Effector CD4-positive, alpha-beta T cell (primary cell): ENCODE results near the gene MMD.
"Not testable (repeated sequence)": the region's sequence is repeated elsewhere in the genome, so short reads cannot be mapped to it uniquely, and the experiment has no call there.

Experiments
- DNase-seq: peaks from one replicate; pipeline ENCODE4 v3.0.0-alpha.2; 2020

The MMD gene

GRCh38 chr17:55418369-55419268 lies 3.0 kb downstream of the MMD start:
- DNase-seq, result no peak

GRCh38 chr17:55417411-55418268 lies 4.0 kb downstream of the MMD start:
- DNase-seq, result no peak

DNA sequence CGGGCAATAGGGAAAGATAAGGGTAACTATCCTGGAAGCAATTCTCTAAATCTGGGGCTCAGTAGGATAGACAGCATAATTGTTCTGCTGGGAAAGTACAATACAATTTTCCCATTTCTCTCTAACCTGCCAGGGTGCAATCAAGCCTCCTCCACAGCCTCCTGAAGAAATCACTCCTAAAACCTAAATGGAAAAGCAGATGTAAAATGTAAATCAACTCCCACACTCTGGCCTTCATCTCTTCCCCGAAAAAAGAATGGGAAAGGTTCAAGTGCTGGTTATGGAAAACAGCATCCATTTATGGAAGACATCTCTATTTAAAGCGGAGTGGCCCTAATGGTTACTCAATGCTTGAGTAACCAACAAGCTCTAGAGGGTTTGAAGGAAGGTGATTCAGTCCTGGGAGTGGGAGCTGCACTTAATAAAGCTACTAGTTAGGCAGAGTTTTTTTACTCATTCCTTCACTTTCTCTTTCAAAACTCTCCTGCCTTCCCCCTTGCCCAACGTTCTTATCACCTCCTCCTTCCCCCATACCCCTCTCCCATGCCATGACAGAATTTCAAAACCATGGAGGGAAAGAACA lies 5.1 kb downstream of the MMD start:
- no peak for DNase-seq

DNA sequence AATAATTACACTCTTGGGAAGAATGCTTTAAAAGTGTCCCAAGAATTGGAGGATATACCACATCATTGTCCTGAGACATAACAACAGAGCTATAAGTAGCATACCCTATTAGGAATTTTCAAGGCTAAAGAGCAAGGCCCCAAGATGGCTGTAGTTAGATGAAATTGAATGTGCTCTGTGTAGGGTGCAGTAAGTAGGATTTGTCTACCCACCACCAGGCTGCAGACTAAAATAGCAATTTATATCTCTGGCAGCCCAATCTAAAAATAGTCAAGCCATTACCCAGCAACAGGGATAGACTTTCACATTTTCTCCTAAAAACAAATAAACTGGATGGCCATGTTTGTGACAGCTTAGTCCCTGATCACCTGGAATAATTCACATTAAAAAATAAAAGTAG lies 5.6 kb downstream of the MMD start:
- no peak for DNase-seq

GRCh38 chr17:55414983-55415382 lies 6.7 kb downstream of the MMD start:
- no peak for DNase-seq

DNA sequence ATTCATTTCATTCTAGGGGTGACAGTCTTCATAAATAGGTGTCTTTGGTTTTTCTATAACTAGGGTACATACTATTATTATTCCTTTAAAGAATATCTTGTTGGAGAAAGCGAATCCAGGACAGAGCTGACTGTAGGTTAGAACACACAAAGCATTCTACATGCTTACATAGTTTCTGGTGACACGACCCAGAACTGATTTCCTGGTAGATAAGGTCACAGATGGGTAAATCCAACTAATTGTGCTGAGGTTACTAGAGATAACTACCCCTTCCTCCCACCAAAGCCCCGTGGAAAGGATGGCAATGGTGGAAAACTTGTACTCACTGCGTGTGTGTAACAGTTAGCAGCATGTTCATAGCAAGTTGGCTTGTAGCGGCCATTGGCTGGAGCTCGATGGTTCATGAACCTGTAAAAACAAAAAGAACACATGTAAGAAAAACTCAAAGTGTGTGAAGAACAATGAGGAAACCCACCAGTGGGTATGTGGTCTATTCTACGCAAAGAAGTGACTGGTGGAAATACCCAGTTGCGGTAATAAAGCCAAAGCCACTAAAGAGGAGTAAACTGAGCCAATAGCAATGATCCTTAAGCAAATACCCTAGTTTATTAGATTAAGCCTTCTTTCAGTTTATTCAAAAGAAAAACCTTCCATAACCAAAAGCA lies 7.7 kb downstream of the MMD start:
- no peak for DNase-seq

- DNase-seq, result no peak
Observed at GRCh38 chr17:55411463-55411855, 10.2 kb downstream of the MMD start.

DNA sequence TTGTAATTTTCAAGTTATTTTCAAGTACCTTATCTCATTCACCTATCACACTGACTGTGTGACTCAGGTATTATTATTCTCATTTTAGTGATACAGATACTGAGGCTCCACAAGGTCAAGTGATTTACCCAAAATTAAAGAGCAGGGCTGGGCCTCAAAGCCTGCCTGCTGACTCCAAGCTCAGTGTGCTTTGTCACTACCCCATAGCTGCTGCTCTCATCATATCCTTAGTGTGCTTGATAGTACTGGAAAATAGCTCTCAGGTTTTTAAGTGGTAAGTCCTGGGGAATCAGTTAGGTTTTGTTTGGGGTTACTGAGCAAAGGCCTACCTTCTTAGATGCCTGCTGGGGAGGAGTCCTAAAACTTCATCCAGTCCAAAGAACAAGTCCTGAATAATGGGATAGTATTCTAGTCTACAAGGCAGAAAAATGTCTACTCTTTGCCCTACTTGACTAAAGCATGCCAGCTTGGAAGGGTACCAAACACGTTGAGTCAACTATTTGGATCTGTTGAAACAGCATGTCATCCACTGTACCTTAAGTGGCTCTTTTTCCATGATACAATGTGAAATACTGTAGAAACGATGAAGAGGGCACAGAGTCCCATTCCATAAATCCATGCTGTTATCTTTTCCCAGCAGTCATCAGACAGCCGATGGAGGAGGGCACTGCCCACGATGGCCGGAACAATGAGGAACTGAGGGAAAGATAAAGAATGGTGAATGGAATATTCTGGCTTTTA lies 10.7 kb downstream of the MMD start:
- no peak for DNase-seq

DNA sequence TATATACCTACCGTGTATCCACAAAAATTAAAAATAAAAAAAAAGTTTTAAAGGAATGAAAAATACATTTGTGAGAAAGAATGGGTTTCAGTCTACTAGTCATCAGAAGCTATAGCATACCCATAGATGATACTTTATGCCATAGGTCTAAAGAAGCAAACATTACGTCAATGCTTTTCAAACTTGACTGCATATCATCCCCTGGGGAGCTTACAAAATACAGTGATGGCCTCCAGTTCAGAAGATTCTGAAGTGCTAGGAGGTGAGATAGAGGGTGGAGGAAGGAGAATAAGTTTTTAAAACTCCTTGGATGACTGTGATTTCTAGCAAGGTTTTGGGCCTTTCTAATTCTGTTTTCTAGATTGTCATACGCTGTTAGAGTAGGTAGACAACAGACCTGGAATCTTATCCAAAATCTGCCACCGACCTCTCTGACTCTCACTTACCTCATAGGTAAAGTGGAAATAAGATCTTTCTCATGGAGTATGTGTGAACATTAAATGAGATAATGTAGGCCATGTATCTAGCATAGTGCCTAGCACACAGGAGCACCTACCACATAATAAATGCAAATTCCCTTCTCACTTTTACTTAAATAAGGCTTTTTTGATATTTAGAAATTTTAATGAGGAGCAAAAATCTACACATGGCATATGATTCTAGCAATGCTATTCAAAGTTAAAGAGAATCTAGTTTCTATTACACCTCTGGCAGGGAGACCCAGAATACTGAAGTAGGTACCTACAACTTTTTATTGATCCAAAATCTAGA lies 12.4 kb downstream of the MMD start:
- DNase-seq, result no peak

DNA sequence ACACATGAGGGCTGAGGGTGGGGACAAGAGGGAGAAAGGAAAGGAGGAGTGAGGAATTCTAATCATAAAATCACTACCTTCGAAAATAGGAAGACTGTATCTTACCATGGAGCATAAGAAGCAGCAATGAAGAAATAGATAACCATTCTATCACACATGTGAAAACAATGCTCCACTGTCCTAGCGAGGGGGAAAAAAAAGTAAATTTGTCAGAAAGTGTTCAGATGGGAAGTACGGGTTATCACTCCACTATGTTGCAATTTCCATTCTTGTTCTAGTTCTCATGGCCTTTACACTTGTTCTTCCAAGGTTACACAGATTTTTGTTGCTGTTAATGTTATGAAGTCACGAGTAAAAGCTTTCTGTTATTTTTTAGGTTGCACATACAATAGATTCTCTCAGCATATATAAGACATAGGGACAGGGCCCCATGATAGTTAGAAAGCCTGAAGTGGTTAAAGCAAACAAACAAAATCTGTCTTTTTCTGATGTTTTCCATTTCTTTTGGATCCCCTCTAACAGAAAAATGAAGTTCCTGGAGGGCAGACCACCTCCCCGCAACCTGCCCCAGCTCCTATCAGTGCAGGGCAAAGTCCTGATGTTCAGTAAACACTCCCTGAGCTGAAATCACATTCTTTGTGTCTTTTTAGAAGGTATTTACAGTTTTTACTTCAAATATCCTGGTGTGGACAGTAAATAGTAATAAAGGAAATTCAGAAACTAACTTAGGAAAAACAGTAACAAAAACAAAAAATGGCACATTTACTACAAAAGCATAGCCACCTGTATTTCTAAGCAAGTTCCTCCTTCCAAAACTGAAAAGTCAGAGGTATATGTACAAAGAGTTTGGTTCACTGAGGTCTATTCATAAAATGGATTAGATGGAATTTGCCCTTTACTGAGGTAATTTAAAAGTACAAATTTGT lies 13.7 kb downstream of the MMD start:
- DNase-seq, result no peak

- DNase-seq, result no peak
Observed at GRCh38 chr17:55405600-55405999, 16.0 kb downstream of the MMD start.

GRCh38 chr17:55404197-55404596 lies 17.4 kb downstream of the MMD start:
- not testable (repeated sequence) for DNase-seq

GRCh38 chr17:55402374-55402773 lies 19.3 kb downstream of the MMD start:
- no peak for DNase-seq

- DNase-seq, result no peak
Observed at GRCh38 chr17:55398689-55399088, 22.9 kb downstream of the MMD start.

DNA sequence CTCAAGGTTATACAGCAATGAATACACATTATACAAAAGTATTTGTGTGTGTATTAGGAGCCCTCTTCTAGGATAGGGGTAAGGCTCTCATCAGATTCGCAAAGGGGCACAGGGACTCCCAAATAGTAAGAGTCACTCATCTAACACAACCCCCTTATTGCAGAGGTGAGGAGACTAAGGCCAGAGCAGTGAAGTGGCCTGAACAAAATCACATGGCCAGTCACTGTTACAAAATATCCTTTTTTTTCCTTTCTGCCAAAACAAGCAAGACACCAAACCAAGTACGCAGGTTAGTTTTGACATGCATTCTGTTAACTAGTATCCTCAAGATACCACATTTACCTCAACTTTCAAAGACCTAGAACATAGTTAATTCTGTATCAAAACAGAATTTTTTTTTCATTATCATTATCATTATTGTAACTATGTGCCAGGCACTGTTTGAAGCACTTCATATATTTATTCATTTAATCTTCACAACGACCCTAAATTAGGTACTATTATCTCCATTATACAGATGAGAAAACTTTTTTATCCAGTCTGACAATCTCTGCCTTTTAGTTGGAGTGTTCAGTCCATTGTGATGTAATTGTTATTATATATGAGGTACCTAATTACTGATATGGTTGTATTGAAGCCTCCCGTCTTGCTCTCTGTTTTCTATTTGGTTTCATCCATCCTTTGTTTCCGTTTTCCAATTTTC lies 25.7 kb downstream of the MMD start:
- no peak for DNase-seq

- no peak for DNase-seq
Observed at GRCh38 chr17:55394357-55395021, 27.1 kb downstream of the MMD start.

DNA sequence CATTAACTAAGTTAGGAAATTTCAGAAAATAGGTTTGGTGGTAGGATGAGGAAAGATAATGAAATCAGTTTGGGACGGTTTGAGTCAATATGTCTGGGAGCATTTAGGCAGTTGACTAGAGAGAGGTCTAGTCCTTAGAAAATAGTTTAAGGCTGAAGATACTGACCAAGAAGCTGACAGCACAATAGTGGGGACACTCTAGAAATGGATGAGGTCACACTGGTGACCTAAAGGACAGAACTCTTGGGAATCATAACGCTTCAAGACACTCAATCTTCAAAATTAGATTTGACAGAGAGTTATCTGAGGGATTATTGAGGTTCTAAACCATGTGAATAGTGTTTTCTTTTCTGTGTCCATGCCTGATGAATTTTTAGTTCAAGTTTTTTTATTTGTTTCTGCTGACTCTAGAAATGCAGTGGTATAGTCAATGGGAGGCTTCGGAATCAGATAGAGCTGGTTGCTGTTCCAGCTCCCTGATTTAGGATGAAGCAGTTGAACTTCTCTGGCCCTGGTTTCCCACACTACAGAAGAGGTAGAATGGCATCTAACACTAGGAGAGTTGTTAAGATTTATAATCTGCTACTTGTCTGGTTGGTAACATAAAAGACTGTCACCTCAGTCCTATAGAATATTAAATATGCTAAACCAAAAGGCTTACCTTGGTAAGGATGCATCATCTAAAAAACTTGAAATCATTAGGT lies 29.7 kb downstream of the MMD start:
- no peak for DNase-seq

- no peak for DNase-seq
Observed at GRCh38 chr17:55391244-55391757, 30.3 kb downstream of the MMD start.
